Stimulated activated CD8-positive, alpha-beta memory T cell treated with anti-CD3 and anti-CD28 coated beads, Interleukin-12 subunit alpha, Interleukin-12 subunit beta, amount 100 ng/mL, for 4 hours (primary cell): ENCODE data around the gene ITIH4.

ENCODE experiments used
- DNase-seq: peaks from one replicate; pipeline ENCODE4 v3.0.0-alpha.2; 2020; ENCODE audit warnings: low read depth

The ITIH4 gene

GRCh38 chr3:52798376-52798977 lies 32.0 kb downstream of the ITIH4 start:
- no peak for DNase-seq

- DNase-seq = no peak
These were observed 34.1 kb downstream of the ITIH4 start for GRCh38 chr3:52796411-52796810.

- no peak for DNase-seq
These were observed 35.1 kb downstream of the ITIH4 start for GRCh38 chr3:52795298-52795900.

GRCh38 chr3:52794612-52795099 lies 35.8 kb downstream of the ITIH4 start, which contains the start of gene ITIH3:
Gene ITIH3, plus strand, starts transcription at chr3:52794796. Its CDS starts 8 bp downstream, at chr3:52794804.
- no peak for DNase-seq

GRCh38 chr3:52793702-52794611 lies 36.5 kb downstream of the ITIH4 start:
- no peak for DNase-seq

GRCh38 chr3:52792961-52793695 lies 37.3 kb downstream of the ITIH4 start:
- no peak for DNase-seq

GRCh38 chr3:52792413-52792812 lies 38.1 kb downstream of the ITIH4 start:
- DNase-seq = no peak

- DNase-seq = no peak
These were observed 38.5 kb downstream of the ITIH4 start for GRCh38 chr3:52791928-52792327.

GRCh38 chr3:52791366-52791765 lies 39.1 kb downstream of the ITIH4 start:
- no peak for DNase-seq

- DNase-seq = no peak
These were observed 39.7 kb downstream of the ITIH4 start for GRCh38 chr3:52790741-52791140.

- no peak for DNase-seq
These were observed 40.1 kb downstream of the ITIH4 start for GRCh38 chr3:52790337-52790736.

- DNase-seq = no peak
These were observed 40.8 kb downstream of the ITIH4 start for GRCh38 chr3:52789746-52790040.

- no peak for DNase-seq
These were observed 41.4 kb downstream of the ITIH4 start for GRCh38 chr3:52788890-52789745.

- DNase-seq = no peak
These were observed 42.5 kb downstream of the ITIH4 start for GRCh38 chr3:52787672-52788625.

GRCh38 chr3:52787246-52787645 lies 43.2 kb downstream of the ITIH4 start:
- no peak for DNase-seq

GRCh38 chr3:52786330-52787215 lies 43.9 kb downstream of the ITIH4 start:
- DNase-seq = no peak

- DNase-seq = no peak
These were observed 45.4 kb downstream of the ITIH4 start for GRCh38 chr3:52784931-52785590.

- DNase-seq = no peak
These were observed 46.4 kb downstream of the ITIH4 start for GRCh38 chr3:52784021-52784621.
